BLaER1 (cell line): ENCODE results near the gene DDIAS.
"Not testable (repeated sequence)": the region's sequence is repeated elsewhere in the genome, so short reads cannot be mapped to it uniquely, and the experiment has no call there.

ENCODE experiments used
- H3K27ac ChIP-seq: shearing (Covaris generic); formaldehyde crosslinking; 2 replicates; pipeline ENCODE4 v1.8.1; 2022
- H3K27me3 ChIP-seq: shearing (Covaris generic); formaldehyde crosslinking; 2 replicates; pipeline ENCODE4 v1.8.1; 2022
- H3K36me3 ChIP-seq: shearing (Covaris generic); formaldehyde crosslinking; 2 replicates; pipeline ENCODE4 v1.8.1; 2022
- H3K4me1 ChIP-seq: shearing (Covaris generic); formaldehyde crosslinking; 2 replicates; pipeline ENCODE4 v1.8.1; 2022
- H3K4me2 ChIP-seq: shearing (Covaris generic); formaldehyde crosslinking; 2 replicates; pipeline ENCODE4 v1.8.1; 2022
- H3K4me3 ChIP-seq: shearing (Covaris generic); formaldehyde crosslinking; 2 replicates; pipeline ENCODE4 v1.8.1; 2022
- H3K9ac ChIP-seq: shearing (Covaris generic); formaldehyde crosslinking; 2 replicates; pipeline ENCODE4 v1.8.1; 2022
- H3K9me3 ChIP-seq: shearing (Covaris generic); formaldehyde crosslinking; 2 replicates; pipeline ENCODE4 v1.8.1; 2022
- H4K20me1 ChIP-seq: shearing (Covaris generic); formaldehyde crosslinking; 2 replicates; pipeline ENCODE4 v1.8.1; 2022
- Cebpa-rat ChIP-seq: shearing (Covaris generic); IDR thresholded peaks from 2 replicates; pipeline ENCODE4 v1.8.1; 2022

Gene DDIAS

DNA sequence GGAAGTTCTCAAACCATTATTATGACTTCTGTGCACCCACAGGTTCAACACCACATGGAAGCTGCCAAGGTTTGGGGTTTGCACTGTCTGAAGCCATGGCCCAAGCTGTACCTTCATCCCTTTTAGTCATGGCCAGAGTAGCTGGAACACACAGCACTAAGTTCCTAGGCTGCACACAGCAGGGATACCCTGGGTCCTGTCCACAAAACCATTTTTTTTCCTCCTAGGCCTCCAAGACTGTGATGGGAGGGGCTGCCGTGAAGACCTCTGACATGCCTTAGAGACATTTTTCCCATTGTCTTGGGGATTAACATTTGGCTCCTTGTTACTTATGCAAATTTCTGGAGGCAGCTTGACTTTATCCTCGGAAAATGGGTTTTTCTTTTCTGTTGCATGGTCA, 42.7 kb downstream of the DDIAS start:
- no peaks in the 10 kb centered on the region for H3K36me3 ChIP-seq
- H3K27me3 ChIP-seq = no peaks in the 10 kb centered on the region
- H3K4me1 ChIP-seq = no peaks in the 10 kb centered on the region
- no peak overlapping the region for H3K4me2 ChIP-seq
- H3K27ac ChIP-seq = no peak overlapping the region
- peaks cover 10% of the 10 kb centered on the region for H3K9me3 ChIP-seq
- H3K9ac ChIP-seq = no peak overlapping the region
- H3K4me3 ChIP-seq = no peak overlapping the region
- no peaks in the 10 kb centered on the region for H4K20me1 ChIP-seq
- no peak for TF ChIP-seq Cebpa-rat

GRCh38 chr11:82945041-82945440, 43.5 kb downstream of the DDIAS start:
- H3K9ac ChIP-seq = not testable (repeated sequence)

DNA sequence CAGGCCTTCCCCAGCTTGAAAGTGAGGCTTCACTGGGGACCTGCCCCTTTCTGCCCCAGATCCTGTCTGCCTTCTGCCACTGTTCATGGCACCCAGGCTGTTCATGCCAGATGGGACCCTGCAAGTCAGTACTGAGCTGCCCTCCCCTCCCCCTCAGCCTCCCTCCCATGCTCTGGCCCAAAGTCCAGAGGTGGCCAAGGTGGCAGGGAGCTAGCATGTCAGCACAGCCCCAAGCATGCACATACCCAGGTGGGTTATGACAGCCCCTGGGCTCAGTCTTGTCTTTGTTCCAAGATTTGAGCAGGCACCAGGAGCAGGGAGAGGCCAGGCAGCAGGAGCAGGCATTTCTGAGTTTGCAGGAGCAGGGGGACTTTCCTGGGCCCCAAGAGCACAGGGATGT, 44.1 kb downstream of the DDIAS start:
- no peak overlapping the region for H3K9ac ChIP-seq
- TF ChIP-seq Cebpa-rat = no peak
- no peak overlapping the region for H3K4me2 ChIP-seq
- H3K4me1 ChIP-seq = no peaks in the 10 kb centered on the region
- no peak overlapping the region for H3K27ac ChIP-seq
- H3K4me3 ChIP-seq = no peak overlapping the region
- no peaks in the 10 kb centered on the region for H4K20me1 ChIP-seq
- H3K27me3 ChIP-seq = no peaks in the 10 kb centered on the region
- peaks cover 10% of the 10 kb centered on the region for H3K9me3 ChIP-seq
- H3K36me3 ChIP-seq = no peaks in the 10 kb centered on the region

More at GRCh38 chr11:82945041-82945440, 43.5 kb downstream of the DDIAS start:
- H3K36me3 ChIP-seq, H3K4me3 ChIP-seq, H3K27ac ChIP-seq, H3K4me1 ChIP-seq, H3K27me3 ChIP-seq, H4K20me1 ChIP-seq, H3K4me2 ChIP-seq, H3K9me3 ChIP-seq: not testable (repeated sequence)

DNA sequence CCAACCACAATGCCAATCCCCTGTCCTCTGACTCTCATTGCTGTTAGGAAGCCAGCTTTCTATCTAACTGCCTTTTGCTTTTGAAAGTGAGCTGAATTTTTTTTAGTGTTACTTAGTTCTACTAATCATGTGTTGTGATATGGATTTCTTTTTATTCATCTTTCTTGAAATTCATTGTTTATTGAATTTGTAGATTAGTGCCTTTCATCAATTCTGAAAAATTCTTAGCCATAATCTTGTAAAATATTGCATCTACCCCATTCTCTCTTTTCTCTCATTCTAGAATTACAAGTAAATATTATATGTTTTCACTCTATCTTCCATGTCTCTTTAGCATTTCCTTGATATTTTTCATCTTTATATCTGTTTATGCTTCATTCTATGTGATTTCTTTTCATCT, 47.8 kb downstream of the DDIAS start:
- H3K27ac ChIP-seq = no peak overlapping the region
- H3K36me3 ChIP-seq = no peaks in the 10 kb centered on the region
- no peak overlapping the region for H3K9ac ChIP-seq
- no peaks in the 10 kb centered on the region for H3K4me1 ChIP-seq
- no peaks in the 10 kb centered on the region for H3K27me3 ChIP-seq
- H3K4me3 ChIP-seq = no peak overlapping the region
- no peak overlapping the region for H3K4me2 ChIP-seq
- peaks cover 13% of the 10 kb centered on the region for H3K9me3 ChIP-seq
- no peak for TF ChIP-seq Cebpa-rat
- no peaks in the 10 kb centered on the region for H4K20me1 ChIP-seq

- H3K27ac ChIP-seq, H3K4me1 ChIP-seq, H3K9ac ChIP-seq, H3K4me2 ChIP-seq, H4K20me1 ChIP-seq, H3K4me3 ChIP-seq, H3K36me3 ChIP-seq, H3K27me3 ChIP-seq: not testable (repeated sequence)
- peaks cover 13% of the 10 kb centered on the region for H3K9me3 ChIP-seq
These were observed 49.0 kb downstream of the DDIAS start for GRCh38 chr11:82950502-82950901.

DNA sequence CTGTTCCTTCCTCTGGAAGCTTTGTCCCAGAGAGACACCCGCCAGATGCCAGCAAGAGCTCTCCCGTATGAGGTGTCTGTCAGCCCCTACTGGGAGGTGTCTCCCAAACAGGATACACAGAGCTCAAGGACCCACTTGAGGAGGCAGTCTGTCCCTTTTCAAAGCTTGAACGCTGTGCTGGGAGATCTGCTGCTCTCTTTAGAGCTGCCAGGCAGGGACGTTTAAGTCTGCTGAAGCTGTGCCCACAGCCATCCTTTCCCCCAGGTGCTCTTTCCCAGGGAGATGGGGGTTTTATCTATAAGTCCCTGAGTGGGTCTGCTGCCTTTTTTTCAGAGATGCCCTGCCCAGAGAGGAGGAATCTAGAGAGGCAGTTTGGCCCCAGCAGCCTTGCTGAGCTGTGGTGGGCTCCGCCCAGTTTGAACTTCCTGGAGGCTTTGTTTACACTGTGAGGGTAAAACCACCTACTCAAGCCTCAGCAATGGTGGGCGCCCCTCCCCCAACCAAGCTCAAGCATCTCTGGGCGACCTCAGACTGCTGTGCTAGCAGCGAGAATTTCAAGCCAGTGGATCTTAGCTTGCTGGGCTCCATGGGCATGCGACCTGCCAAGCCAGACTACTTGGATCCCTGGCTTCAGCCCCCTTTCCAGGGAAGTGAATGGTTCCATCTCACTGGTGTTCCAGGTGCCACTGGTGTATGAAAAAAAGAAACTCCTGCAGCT, 54.4 kb downstream of the DDIAS start:
- 0 out of 2 replicates have a peak overlapping the region, but pooled peaks have one; percentile 7 for H3K4me3 ChIP-seq
- not testable (repeated sequence) for H3K36me3 ChIP-seq, H3K27me3 ChIP-seq, H4K20me1 ChIP-seq
- peaks cover 18% of the 10 kb centered on the region for H3K9me3 ChIP-seq
- H3K9ac ChIP-seq = peak overlapping the region; percentile 53; the same call in 1 of the 2 replicates
- H3K4me1 ChIP-seq = peaks cover 36% of the 10 kb centered on the region
- peak overlapping the region; percentile 75 for H3K4me2 ChIP-seq
- H3K27ac ChIP-seq = peak overlapping the region; percentile 83

- H3K27me3 ChIP-seq = no peaks in the 10 kb centered on the region
- peaks cover 39% of the 10 kb centered on the region for H3K4me1 ChIP-seq
- H3K4me3 ChIP-seq = no peak overlapping the region
- H4K20me1 ChIP-seq = no peaks in the 10 kb centered on the region
- no peak overlapping the region for H3K9ac ChIP-seq
- H3K36me3 ChIP-seq = no peaks in the 10 kb centered on the region
- TF ChIP-seq Cebpa-rat = no peak
- peak overlapping the region; percentile 56 for H3K4me2 ChIP-seq
- H3K27ac ChIP-seq = 0 out of 2 replicates have a peak overlapping the region, but pooled peaks have one; percentile 35
- H3K9me3 ChIP-seq = peaks cover 22% of the 10 kb centered on the region
These were observed 58.6 kb downstream of the DDIAS start for GRCh38 chr11:82959987-82960778.

GRCh38 chr11:82960779-82961143, 59.2 kb downstream of the DDIAS start:
- Histone ChIP-seq H3K9ac (no peak overlapping the region), H3K36me3 (no peaks in the 10 kb centered on the region), H3K4me2 (peak overlapping the region; percentile 56), H3K27ac (0 out of 2 replicates have a peak overlapping the region, but pooled peaks have one; percentile 35), H3K9me3 (peaks cover 22% of the 10 kb centered on the region), H3K27me3 (no peaks in the 10 kb centered on the region), H4K20me1 (no peaks in the 10 kb centered on the region), H3K4me1 (peaks cover 33% of the 10 kb centered on the region), H3K4me3 (no peak overlapping the region)
- TF ChIP-seq Cebpa-rat = no peak

DNA sequence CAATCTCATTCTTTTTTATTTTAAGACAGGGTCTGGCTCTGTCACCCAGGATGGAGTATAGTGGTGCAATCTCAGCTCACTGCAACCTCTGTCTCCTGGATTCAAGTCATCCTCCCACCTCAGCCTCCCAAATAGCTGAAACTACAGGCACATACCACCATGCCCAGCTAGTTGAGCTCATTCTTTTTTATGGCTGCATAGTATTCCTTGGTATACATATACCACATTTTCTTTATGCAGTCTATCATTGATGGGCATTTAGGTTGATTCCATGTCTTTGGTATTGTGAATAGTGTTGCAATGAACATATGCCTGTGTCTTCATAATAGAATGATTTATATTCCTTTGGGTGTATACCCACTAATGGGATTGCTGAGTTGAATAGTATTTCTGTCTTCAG, 60.5 kb downstream of the DDIAS start:
- not testable (repeated sequence) for H3K9ac ChIP-seq, H3K36me3 ChIP-seq

DNA sequence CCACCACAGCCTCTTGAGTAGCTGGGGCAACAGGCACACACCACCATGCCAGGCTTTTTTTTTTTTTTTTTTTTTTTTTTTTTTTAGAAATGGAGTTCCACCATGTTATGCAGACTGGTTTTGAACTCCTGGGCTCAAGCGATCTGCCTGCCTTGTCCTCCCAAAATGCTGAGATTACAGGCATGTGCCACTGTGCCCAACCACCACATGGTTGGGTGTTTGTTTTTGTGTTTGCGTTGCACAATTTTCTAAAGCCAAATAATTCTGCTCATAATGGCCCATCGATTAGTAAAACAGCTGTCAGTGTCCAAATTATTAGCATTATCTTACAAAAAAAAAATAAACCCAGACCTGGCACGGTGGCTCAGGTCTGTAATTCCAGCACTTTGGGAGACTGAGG, 65.8 kb downstream of the DDIAS start:
- 0 out of 2 replicates have a peak, but pooled peaks cover 8% of the 10 kb centered on the region for H3K4me1 ChIP-seq
- H3K9ac ChIP-seq = no peak overlapping the region
- H3K27me3 ChIP-seq = no peaks in the 10 kb centered on the region
- no peak overlapping the region for H3K4me3 ChIP-seq
- no peaks in the 10 kb centered on the region for H3K36me3 ChIP-seq
- peaks cover 21% of the 10 kb centered on the region for H3K9me3 ChIP-seq
- H3K4me2 ChIP-seq = no peak overlapping the region
- no peak for TF ChIP-seq Cebpa-rat
- H4K20me1 ChIP-seq = no peaks in the 10 kb centered on the region
- no peak overlapping the region for H3K27ac ChIP-seq

More for the DNA sequence above, 60.5 kb downstream of the DDIAS start:
- H3K4me2 ChIP-seq, H3K27me3 ChIP-seq, H3K27ac ChIP-seq, H4K20me1 ChIP-seq, H3K4me3 ChIP-seq: not testable (repeated sequence)
- Histone ChIP-seq H3K4me1 (peaks cover 24% of the 10 kb centered on the region), H3K9me3 (peaks cover 18% of the 10 kb centered on the region)
